AG20443 (cell line): ENCODE measurements around the gene MSH3.
"Not testable (repeated sequence)": the region's sequence is repeated elsewhere in the genome, so short reads cannot be mapped to it uniquely, and the experiment has no call there.

Experiments
- DNase-seq: peaks from one replicate; pipeline ENCODE4 v3.0.0; 2012; ENCODE audit warnings: low spot score, mixed read lengths

The MSH3 gene

GRCh38 chr5:80755626-80756025 lies 101.2 kb downstream of the MSH3 start:
- DNase-seq: no peak

- DNase-seq: no peak
These were observed 101.8 kb downstream of the MSH3 start for GRCh38 chr5:80756292-80756691.

GRCh38 chr5:80757290-80757689 lies 102.8 kb downstream of the MSH3 start:
- DNase-seq: no peak

DNA sequence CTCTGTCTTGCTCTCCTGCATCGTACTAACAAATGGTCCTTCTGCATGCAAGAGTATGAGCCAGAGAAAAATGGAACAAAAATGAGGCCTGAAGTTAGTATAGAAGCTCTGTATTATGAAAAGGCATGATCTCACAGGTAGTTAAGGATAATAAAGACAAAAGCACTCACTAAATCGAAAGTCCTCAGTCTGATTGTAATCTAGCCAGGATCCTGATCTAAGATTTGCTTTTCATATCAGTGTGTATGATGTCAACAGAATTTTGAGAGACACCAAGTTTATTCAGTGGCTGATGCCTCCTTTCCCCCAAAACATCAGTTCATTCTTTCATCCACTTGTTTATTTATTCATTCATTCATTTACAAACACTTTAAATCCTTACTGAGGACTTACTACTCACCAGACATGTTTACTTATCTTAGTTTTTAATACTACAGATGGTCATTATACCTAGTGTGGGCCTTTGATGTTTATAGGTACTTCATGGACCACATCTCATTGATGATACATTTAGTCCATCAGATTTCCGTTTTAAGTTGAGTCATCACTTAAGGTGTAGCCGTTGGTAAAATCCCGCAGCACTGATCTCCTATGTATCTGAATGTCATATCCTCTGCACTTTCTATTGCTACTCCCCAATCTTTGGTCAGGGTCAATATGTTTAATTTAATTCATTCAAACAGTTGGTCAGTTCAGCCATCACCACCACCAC lies 105.6 kb downstream of the MSH3 start:
- DNase-seq: no peak

DNA sequence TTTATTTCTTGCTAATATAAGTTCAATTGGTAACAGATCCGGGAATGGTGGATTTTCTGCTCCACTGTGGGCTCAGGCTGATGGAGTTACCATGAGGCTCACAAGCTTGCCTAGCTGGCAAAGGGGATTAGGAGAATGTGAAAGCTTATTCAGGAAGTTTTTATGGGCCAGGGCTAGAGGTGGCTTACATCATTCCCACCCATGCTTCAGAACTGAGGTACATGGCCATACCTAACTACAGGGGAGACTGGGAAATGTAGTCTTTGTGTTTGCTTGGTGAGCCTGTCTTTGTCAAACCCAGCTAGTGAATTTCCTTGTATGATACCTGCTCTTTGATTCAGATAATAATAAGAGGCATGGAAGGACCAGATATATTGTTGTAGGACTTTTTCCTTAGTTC lies 106.2 kb downstream of the MSH3 start:
- no peak for DNase-seq

DNA sequence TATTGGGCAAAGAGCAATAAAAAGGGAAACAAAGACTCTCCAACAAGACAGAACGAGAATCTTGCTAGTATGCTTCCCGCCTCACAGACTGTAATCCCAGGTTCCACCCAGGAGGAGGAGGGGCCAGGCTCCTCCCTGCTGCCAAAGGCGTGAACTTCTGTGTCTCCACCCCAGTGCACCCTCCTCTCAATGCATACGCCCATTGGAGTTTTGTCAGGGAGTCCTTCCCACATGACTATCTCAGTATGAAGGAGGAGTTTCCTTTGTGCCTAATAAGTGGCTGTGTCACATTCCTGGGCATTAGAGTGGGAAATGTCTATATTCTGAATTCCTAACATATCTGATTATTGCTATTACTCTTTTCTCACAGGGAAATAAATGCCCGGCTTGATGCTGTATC lies 106.7 kb downstream of the MSH3 start:
- DNase-seq: no peak

GRCh38 chr5:80761966-80762365 lies 107.5 kb downstream of the MSH3 start:
- DNase-seq: no peak

GRCh38 chr5:80762573-80762972 lies 108.1 kb downstream of the MSH3 start:
- no peak for DNase-seq

DNA sequence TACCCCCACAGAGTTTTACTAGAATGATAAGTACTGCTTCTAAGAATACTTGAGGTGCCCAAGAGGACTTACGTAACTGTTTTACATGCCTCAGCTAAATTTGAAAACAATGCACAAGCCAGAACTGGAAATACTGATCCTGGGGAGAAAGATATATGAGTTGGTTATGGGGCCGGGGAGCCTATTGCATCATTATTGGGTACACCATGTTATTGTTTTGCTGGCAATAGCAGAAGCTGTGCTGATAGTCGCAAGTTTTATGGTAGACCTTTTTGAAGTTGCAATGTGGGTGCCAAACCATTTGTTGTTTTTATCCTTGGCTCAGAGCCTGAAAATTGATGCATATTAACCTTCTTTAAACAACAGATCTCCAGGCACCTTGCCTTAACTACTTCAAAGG lies 108.8 kb downstream of the MSH3 start:
- no peak for DNase-seq

DNA sequence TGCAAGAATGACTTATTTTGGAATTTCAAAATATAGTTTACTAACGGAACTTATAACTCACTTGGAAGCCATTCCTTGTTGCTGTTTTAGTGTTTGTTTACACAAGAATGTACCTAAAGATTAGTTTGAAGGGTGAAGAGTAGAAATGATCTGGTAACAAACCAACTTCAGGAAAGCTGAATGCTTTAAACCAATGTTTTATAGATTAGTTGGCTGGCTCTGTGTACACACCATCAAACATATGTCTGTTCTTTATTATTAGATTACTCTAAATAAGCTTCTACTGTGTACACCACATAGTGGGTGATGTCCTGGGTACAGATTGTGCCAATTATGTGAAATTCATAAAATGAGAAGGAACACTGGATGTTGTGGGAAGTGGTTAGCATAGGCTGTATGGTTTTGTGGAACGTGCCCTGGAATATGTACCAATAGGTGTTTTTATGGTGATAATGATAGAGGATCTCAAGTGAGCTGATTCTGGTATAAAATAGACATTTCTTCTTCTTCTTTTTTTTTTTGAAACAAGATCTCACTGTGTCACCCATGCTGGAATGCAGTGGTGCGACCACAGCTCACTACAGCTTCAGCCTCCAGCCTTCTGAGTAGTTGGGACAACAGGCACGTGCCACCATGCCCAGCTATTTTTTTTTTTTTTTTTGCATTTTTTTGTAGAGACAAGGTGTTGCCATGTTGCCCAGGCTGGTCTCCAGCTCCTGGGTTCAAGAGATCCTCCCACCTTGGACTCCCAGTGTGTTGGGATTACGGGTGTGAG lies 109.6 kb downstream of the MSH3 start:
- DNase-seq: no peak

- DNase-seq: no peak
These were observed 110.3 kb downstream of the MSH3 start for GRCh38 chr5:80764786-80765185.

DNA sequence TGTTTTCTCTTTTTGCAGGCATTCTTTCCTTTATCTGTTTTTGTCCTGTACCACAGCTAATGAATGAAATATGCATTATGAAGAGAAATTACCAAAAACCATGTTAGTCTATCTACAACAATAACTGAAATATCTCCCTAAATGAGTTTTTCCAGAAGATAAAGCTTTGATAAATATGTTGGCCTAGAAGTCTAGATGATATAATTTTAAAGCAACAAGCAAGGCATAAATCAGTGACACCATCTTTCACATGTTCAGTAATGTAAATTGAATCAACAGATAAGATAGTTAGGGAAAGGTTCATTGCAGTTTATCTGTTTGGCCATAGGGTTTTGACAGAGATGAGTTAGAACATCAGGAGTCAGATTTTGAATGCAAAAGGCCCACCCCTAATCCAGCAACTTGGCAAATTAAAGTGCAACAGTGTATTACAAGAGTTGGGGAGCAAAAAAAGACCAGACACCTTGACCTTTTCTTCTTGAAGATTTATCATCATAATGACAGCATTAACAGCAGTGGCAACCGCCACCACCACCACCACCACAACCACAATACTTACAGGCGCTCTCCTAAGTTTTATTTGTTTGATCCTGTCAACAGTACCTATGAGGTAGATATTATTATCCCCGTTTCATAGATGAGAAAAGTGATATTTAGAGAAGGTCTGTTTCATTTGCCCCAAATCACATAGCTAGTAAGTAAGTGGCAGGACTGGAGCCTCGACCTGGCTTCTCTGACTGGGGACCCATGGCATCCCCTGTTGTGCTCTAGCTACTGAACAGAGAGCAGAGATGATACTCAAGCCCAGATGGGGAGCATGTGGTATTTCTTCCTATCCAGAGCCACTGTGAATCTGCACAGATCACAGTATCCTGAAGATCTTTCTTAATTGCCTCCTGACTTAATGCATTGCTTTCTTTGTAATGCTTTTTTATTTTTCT lies 123.2 kb downstream of the MSH3 start:
- no peak for DNase-seq

DNA sequence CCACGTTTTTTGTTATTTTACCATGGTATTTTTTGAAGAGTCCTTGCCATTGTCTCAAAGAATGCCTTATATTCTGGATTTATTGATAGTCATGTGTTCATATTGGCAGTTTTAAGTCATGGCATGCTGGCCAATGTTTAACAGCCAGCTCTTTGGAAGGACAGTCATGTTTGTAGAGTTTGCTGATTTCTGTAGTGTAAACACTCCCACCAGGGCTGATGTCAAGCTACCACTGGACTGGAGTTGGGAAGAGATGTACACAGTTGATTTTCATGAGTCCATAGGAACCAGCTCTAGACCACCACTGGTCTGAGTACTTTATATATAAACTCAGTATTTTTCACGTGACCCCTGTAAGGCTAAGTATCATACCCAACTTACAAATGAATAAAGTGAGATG lies 125.6 kb downstream of the MSH3 start:
- DNase-seq: no peak

DNA sequence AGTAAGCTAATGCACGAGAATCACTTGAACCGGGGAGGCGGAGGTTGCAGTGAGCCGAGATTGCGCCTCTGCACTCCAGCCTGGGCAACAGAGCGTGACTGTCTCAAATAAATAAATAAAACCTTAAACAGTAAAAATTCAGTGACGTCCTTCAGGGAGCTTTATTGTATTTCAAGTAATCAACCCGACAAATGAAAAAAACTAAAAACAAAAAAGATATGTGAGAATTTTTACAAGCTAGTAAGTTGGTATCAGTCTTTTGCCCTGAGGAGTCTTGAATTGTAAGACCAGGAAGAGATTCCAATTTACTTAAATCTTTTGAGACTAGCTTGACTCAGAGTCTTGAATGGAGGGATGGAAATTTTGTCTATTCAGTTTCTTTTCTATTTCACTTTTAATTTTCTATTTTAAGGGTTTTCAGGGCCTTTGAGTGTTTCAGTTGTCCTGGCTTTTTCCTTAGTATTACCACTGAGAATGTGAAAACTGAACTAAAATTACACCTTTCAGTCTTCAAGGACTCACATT lies 126.4 kb downstream of the MSH3 start:
- DNase-seq: no peak

DNA sequence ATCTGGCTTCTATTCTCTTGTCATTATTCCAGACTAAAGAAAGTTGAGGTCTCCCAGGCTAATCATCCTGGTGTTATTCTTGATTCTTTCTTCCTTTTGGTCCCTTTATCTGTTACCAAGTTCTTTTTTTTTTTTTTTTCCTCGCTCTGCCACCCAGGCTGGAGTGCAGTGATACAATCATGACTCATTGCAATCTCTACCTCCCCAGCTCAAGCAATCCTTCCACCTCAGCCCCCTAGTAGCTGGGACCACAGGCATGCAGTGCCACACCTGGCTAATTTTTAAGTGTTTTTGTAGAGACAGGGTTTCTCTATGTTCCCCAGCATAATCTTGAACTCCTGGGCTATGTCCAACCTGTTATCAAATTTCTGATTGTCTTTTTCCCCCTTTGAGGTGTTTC lies 126.9 kb downstream of the MSH3 start:
- DNase-seq: no peak

- DNase-seq: no peak
These were observed 128.2 kb downstream of the MSH3 start for GRCh38 chr5:80782626-80783025.

GRCh38 chr5:80783751-80784150 lies 129.3 kb downstream of the MSH3 start:
- DNase-seq: not testable (repeated sequence)

DNA sequence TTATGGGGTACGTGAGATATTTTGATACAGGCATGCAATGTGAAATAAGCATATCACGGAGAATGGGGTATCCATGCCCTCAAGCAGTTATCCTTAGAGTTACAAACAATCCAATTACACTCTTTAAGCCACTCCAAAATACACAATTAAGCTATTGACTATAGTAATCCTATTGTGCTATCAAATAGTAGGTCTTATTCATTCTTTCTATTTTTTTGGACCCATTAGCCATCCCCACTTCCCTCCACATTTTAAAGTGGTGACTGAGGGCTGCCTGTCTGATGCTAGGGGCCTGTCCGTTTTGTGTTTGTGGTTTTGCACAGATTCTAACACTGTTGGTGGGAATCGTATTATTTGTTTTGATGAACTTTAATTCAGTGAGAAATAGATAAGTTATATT lies 130.0 kb downstream of the MSH3 start:
- no peak for DNase-seq

DNA sequence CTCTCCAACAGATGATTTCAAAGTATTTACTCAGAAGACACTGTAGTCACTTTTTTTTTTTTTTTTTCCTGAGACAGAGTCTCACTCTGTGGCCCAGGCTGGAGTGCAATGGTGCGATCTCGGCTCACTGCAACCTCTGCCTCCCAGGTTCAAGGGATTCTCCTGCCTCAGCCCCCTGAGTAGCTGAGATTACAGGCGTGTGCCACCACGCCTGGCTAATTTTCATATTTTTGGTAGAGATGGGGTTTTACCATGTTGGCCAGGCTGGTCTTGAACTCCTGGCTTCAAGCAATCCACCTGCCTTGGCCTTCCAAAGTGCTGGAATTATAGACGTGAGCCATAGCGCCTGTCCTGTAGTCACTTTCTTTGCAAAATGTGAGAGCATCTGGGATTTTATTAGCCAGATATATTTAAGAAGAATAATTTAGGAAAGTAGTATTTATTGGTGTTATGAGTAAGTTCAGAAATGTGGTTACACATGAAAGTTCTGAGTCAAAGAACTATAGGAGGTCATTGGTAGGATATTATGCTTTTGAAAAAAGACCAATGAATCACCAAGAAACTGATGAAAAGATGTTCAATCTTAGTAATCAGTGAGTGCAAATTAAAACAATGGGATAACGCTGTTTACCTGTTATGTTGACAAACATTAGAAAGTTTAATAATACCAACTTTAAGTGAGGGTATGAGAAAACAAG lies 135.0 kb downstream of the MSH3 start:
- not testable (repeated sequence) for DNase-seq

DNA sequence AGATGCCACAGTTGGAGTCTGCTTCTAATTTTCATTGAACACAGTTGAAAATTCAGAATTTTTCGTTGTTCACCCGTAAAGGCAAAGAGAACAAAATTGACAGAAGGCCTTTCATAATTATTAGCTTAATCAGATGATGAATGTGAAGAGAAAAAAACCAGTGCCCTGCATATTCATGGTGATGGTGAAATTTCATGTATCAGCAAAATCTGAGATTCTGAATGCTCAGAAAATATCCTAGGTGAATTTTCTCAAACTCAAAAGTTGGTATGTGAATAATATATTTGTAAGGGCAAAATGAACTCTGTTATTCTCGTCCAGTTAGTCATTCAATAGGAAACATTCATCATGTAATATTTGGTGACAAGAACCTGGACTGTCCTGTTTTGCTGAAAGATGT lies 136.2 kb downstream of the MSH3 start:
- DNase-seq: no peak

- no peak for DNase-seq
These were observed 138.9 kb downstream of the MSH3 start for GRCh38 chr5:80793354-80793753.

DNA sequence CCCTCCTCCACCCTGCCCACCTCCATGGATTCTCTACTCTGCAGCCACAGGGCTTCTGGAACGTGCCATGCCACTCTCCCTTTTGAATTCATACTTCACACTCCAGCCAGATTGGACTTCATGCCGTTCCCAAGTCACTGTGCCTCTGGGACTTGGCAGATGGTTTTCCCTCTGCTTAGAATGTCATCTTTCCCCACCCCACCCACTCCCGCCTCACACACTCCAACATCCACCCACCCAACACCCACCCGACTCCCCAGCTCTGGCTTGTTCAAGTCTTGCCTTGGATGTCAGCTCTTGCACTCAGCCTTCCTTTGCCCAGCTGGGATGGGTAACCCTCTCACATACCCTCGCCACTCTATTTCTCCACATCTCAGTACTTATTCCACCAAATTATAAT lies 142.4 kb downstream of the MSH3 start:
- DNase-seq: no peak
